Activated CD4-positive, alpha-beta T cell treated with anti-CD3 and anti-CD28 coated beads for 24 hours (primary cell): ENCODE data around the gene N4BP2.
A peak's percentile ranks its signal among the peaks of the same experiment; 100 is the strongest.
"Not testable (repeated sequence)": the region's sequence is repeated elsewhere in the genome, so short reads cannot be mapped to it uniquely, and the experiment has no call there.

Experiments used
- DNase-seq, 2 donors: peaks; one replicate each; pipeline ENCODE4 v3.0.0-alpha.2; 2020; ENCODE audit warnings: low read depth in 2 of 2

The N4BP2 gene

DNA sequence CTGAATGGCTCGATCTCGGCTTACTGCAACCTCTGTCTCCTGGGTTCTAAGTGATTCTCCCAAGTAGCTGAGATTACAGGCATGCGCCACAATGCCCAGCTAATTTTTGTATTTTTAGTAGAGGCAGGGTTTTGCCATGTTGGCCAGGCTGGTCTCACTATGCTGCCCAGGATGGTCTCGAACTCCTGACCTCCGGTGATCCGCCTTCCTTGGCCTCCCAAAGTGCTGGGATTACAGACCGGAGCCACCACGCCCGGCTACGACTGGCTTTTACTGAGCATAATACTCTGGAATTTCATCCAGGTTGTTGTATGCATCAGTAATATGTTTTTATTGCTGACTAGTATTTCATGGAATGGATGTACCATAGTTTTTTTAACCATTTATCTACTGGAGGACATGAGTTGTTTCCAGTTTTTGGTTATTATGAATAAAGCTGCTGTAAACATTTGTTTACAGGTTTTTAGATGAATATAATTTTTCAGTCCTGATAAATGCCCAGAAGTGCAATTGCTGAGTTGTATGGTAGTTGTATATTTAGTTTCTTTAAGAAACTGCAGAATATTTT, 31.2 kb downstream of the N4BP2 start:
- no peak for DNase-seq

DNA sequence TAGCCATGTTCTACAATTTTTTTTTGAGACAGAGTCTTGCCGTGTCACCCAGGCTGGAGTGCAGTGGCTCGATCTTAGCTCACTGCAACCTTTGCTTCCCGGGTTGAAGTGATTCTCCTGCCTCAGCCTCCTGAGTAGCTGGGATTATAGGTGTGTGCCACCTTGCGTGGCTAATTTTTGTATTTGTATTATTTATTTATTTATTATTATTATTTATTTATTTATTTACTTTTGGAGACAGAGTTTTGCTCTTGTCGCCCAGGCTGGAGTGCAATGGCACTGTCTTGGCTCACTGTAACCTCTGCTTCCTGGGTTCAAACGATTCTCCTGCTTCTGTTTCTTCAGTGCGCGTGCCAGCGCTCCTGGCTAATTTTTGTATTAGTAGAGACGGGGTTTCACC, 36.8 kb downstream of the N4BP2 start:
- not testable (repeated sequence) for DNase-seq

DNA sequence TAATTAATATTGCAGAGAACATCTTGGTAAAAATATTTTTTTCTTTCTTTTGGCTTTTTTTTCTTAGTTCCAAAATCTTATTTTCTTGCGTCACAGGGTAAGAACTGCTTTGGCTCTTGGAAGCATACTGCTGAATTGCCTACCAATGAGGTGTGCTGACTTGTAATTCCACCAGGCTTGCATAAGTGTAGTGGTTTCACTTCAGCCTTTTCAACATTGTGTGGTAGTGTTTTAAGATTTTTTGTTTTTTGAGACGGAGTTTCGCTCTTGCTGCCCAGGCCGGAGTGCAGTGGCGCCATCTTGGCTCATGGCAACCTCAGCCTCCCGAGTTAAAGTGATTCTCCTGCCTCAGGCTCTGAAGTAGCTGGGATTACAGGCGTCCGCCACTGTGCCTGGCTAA, 42.4 kb downstream of the N4BP2 start:
- DNase-seq: no peak

DNA sequence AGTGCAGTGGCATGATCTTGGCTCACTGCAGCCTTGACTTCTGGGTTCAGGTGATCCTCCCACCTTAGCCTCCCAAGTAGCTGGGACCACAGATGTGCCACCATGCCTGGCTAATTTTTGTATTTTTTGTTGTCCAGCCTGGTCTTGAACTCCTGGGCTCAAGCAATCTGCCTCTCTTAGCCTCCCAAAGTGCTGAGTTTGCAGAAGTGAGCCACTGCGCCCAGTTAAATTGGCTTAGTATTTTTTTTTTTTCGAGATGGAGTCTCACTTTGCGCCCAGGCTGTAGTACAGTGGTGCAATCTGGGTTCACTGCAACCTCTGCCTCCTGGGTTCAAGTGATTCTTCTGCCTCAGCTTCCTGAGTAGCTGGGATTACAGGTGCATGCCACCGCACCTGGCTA, 50.5 kb downstream of the N4BP2 start:
- not testable (repeated sequence) for DNase-seq

DNA sequence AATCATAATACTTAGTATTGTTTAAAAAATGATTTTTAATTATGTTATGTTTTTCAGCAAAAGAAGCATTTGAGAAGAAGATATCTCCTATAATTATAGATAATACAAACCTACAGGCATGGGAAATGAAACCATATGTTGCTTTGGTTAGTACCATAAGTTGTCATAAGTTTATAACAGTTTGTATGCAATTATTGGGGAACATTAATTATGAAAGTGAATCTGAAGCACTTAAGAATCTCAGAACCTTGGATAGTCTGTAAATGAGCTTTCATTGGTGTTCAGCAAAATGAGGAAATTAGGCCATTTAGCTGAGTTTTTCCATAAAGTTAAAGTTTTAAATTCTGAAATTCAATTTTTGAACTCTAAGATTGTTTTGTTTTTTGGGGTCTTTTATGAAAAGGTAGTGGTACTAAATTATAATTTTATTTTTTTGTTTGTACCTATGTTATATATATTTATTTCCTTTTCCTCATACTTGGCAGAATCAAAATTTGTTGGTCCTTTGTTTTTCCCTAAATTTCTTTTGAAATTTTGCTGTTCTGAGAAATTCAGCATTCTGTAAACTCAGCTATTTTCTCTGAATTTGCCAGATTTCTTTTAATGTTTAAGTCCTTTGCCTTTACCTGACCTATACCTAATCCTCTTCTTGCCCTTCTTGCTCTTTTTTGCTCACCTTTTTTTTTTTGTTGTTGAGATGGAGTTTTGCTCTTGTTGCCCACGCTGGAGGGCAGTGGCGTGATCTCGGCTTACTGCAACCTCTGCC, 55.6 kb downstream of the N4BP2 start:
- no peak for DNase-seq

DNA sequence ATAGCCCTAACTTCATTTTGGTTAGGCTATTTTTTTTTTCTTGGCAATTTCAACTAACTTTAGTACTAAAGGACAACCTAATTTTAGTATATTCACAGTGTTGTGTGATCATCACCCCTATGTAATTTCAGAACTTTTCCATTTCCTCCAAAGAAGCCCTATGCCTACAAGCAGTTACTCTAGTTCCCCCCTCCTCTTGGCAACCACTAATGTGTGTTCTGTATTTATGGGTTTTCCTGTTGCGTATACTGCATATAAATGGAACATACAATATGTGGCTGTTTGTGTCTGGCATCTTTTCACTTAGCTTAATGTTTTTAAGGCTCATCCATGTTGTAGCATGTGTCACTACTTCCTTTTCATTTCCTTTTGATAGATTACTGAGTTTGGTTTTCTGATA, 57.6 kb downstream of the N4BP2 start:
- no peak for DNase-seq

DNA sequence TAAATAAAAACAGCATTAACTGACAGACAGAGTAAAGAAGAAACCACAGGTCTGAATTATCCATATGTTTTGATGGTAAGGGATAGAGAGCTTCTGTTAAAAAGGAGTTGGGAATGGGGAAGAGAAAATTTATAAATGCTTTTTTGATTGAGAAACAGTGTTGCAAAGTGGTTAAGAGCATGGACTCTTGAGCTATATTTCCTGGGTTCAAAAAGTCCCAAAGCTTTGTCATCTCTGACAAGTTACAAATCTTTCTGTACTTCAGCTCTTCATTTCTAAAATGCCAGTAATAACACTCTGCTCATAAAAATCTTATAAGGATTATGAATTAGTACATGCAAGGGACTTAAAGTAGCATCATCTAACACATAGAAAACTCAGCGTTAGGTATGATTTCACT, 62.2 kb downstream of the N4BP2 start:
- DNase-seq: no peak

DNA sequence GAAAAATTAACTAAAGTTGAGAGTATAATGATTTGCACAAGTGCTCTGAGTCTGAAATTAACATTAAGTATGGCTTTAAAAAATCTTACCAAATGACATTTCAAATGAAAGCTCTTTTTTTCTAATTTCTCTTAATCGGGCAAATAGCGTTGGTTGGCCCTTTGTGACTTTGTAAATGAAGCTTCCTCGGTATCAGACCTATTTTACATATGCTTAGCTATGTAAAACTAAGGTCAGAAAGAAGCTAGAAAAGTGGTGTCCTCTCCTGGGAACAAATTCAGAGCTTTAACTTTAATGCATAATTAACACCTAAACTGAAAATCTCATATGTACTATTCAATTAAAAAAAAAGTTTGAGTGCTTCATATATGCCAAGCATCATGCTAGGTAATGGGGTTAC, 62.7 kb downstream of the N4BP2 start:
- no peak for DNase-seq

DNA sequence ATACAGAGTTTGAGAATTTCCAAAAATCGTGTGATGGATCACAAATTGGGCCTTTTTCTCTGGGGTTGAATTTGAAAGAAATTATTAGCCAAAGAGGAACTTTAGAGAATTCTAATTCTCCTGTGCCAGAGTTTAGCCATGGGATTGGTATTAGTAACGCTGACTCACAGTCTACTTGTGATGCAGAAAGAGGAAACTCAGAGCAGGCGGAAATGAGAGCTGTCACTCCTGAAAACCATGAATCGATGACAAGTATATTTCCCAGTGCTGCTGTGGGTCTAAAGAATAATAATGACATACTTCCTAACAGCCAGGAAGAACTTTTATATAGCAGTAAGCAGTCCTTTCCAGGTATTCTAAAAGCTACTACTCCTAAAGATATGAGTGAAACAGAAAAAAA, 64.9 kb downstream of the N4BP2 start:
- peak in 1 of 2 donors; percentile 10 for DNase-seq

DNA sequence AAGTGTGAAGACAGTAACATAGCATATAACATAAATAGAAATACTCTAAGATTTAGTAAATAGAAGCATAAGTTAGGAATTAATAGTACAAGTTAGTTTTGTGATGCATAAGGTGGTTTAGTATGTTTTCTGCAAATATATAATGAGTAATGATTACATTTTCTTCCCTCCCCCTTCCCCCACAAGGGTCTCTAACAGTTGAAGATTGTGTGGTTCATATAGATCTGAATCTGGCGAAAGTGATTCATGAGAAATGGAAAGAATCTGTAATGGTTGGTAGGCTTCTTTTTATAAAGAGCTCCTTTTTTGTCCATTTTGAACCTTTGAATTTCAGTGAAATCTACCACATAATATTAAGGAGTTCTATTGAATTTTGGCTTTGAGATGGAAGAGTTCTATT, 66.3 kb downstream of the N4BP2 start:
- no peak for DNase-seq

DNA sequence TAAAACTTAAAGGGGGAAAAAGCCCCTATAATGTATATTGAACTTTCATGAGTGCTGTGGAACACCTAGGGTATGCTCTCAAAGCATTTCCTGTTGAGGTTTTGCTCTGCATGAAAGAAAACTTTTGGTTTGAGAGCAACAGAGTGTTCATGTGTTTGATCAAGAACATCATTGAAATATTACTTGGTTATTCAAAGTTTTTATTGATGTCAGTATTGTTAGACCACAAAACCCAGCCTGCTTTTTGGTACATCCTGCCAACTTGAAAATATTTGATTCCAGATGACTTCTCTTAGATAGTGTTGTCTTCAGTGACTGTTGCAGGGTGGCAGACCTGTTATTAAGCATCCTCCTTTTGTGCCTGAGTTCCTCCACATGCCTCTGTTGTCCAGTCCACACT, 68.0 kb downstream of the N4BP2 start:
- DNase-seq: no peak

DNA sequence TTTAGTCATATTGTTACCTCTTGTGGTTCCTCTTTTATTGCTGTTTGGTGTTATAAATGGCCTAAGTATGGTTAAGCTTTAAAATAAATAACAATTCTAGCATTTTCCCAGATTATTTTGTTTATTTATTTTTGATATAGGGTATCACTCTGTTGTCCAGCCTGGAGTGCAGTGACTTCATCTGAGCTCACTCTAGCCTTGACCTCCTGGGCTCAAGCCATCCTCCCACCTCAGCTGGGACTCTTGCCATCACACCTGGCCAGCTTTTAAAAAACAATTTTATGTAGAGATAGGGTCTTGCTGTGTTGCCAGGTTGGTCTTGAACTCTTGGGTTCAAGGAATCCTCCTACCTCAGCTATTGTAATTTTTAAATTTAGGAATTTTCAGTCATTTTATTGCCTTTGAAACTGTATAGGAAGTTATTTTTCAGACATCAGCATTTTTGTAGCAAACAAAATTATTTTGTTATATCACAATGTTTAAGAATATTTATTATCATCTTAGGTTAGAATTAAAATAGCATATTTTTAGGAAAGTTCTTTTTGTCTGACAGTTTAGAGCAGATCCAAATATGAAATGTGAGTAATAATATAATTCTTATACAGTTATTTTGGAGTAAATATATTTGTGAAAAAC, 73.9 kb downstream of the N4BP2 start:
- DNase-seq: no peak

DNA sequence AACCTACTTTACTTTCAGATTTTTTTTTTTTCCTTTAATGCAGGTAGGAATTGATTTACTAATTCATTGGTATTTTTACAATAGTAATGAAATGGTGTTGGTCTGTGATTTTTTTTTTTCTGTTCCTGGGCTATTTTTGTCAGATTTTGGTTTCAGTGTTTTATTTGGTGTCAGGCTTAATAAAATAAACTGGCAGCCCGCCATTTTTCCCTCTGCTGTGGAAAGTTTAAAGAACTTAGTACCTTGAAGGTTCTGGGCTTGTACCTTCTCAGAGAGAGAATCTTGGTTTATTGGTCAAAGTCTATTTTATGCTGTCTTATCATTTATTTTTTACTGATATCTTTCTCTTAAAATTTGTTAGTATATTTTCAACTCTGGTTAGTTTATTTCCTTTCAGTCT, 76.2 kb downstream of the N4BP2 start:
- no peak for DNase-seq

DNA sequence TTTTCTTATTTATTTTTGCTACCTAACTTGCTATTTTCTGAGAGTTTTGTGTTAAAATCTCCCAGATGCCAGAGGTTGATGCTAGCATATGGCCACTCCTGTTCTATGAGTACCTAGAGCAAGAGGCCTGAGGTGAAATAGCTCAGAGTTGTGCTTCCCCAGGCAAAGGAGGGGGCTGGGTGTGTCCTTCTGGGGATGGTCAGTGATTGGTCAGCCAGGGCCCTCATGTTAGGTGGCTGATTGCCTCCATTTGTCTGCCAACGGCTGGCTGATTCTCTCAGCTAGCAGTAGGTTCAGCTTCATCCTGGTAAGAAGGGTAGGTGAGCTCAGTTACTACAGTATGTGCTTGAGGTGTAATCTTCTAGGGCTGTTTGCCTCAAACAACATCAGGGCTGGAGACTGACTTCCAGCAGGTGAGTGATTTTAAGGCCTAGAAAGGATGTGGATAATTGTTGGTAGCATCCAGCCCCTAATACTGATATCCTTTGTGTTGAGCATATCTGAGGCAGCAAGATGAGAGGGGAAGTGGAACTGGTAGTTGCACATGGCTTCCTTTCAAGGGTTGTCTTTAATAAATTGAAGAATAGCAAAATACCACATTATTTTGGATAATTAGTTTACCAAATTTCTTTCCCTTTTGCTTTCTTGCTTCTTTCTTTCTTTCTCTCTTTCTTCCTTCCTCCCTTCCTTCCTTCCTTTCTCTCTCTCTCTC, 77.7 kb downstream of the N4BP2 start:
- no peak for DNase-seq

DNA sequence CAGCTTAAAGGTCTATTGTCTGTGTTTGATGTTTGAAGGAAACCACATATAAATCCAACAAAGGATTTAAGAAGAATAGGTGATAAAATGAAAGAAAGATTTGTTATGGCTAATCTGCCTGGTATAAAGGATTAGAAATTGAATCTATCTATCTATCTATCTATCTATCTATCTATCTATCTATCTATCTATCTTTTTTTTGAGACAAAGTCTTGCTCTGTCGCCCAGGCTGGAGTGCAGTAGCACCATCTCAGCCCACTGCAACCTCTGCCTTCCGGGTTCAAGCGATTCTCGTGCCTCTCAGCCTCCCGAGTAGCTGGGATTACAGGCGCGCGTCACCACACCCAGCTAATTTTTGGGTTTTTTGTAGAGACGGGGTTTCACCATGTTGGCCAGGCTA, 79.6 kb downstream of the N4BP2 start:
- not testable (repeated sequence) for DNase-seq

DNA sequence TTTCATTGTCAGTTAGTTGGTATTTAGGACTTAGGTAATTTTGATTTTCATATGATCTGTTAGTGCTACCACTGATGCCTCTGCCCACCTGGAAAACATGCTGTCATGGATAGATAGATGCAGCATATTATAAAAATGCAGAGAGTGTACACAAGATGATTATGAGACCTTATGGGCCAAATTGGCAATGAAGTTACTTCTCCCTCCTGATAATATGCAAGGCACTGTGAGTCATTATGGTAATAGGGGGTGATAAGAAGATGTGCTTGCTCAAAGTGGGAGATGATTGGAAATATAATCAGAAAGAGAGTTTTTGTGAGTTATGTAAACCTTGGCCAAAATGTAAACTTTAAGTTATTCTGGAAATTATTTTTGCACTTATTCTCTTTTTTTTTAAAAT, 83.5 kb downstream of the N4BP2 start:
- DNase-seq: no peak

DNA sequence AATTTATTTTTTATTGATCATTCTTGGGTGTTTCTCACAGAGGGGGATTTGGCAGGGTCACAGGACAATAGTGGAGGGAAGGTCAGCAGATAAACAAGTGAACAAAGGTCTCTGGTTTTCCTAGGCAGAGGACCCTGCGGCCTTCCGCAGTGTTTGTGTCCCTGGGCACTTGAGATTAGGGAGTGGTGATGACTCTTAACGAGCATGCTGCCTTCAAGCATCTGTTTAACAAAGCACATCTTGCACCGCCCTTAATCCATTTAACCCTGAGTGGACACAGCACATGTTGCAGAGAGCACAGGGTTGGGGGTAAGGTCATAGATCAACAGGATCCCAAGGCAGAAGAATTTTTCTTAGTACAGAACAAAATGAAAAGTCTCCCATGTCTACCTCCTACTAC, 83.9 kb downstream of the N4BP2 start:
- not testable (repeated sequence) for DNase-seq

DNA sequence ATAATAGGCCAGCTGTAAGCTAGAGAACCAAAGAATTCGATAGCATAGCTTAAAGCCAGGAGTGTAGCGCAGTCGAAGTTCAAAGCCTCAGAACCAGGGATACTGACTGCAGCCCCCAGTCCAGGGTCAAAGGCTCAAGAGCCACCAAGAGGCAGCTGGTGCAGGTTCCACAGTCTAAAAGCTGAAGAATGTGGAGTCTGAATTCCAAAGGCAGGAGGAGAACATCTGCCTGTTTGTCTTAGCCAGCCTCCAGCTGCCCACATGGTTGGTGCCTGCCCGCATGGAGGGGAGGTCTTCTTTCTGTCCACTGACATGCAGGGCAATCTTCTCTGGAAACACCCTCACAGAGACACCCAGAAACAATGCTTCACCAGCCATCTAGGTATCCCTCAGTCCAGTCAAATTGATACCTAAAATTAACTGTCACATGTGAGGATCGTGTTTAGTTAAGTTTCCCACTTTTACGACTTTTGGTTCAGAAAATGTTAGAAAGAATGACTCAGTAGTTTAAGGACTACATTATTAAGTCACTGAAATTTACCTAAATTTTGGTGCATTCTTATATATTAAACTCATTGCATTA, 87.4 kb downstream of the N4BP2 start:
- no peak for DNase-seq

DNA sequence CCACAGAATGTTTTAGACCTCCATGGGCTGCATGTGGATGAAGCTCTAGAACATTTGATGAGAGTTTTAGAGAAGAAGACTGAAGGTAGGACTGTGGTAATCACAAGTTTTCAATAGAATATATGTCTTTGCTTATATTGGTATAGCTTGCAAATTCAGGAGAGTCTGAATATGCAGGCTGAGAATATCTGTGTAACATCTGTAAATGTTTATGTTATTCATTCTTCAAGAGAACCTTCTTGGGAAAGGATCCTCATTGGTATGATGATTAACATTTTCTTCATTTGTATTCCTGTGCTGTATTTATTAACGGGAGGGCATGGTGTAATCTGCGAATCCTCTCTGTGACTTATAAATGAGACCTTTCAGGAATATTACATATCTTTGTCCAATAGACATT, 88.1 kb downstream of the N4BP2 start:
- DNase-seq: no peak

DNA sequence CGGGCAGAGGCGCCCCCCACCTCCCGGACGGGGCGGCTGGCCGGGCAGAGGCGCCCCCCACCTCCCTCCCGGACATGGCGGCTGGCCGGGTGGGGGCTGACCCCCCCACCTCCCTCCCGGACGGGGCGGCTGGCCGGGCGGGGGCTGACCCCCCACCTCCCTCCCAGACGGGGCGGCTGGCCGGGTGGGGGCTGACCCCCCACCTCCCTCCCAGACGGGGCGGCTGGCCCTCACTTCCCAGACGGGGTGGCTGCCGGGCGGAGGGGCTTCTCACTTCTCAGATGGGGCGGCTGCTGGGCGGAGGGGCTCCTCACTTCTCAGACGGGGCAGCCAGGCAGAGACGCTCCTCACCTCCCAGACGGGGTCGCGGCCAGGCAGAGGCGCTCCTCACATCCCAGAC, 90.8 kb downstream of the N4BP2 start:
- not testable (repeated sequence) for DNase-seq

DNA sequence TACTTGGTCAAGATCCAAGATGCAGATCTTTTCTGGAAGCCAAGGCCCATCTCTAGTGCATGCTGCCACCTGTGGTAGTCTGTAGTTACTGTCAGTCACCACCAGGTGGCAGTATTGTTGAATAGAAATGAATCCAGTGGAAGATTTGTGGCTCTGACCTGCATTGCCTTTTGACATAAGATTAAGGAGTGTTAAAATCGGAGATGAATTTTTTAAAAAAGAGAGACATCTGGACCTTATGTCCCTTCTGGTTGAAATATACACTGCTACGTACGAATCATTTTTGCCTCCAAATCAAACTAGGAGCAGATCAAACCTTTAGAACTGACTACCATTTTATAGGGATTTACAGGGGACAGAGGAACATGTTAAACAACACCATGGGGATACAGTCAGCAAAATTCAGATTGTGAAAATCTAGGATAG, 93.3 kb downstream of the N4BP2 start:
- peak; percentile 38 to 61 for DNase-seq

DNA sequence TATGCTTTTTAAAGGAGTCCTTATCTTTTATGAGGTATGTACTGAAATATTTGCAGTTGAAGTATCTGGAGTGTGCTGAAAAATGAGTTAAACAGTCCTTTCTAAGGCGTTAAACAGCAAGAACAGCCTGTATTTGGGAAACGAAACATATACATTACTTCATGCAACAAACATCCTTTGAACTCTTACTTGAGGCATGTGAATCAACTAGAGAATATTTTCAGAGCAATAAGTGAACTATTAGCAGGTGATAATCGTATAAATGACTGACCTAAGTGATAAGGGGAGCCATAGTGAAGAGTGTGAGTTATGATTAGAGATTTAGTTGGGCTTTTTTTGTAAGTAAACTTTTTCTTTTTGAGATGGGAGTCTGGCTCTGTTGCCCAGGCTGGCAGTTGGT, 94.3 kb downstream of the N4BP2 start:
- no peak for DNase-seq
